CD4-positive, CD25-positive, alpha-beta regulatory T cell (primary cell): ENCODE data around the gene PATZ1. TPM values are rescaled to one million over a fixed set of nuclear protein-coding genes. Genes with fewer than 3 reads are reported as not detected.
"Not testable (repeated sequence)": the region's sequence is repeated elsewhere in the genome, so short reads cannot be mapped to it uniquely, and the experiment has no call there.

Experiments
- ATAC-seq, 2 donors: fragments of 150-1000 bp; cut with Tn5 transposase; one replicate each; pipeline ENCODE4 v1.10.0; 2021; ENCODE audit warnings: low read depth in 2 of 2, moderate number of reproducible peaks in 2 of 2, moderate library complexity in 1 of 2
- DNase-seq, 3 donors: peaks; one replicate each; pipeline versions ENCODE4 v3.0.0 to v3.0.0-alpha.2; 2012 to 2022; ENCODE audit warnings: mixed read lengths in 1 of 3
- H3K27ac ChIP-seq: one replicate; pipeline ENCODE4 v1.7.0; 2013; ENCODE audit warnings: mild to moderate bottlenecking, low read length; ENCODE audit not compliant: insufficient read depth, poor library complexity, severe bottlenecking
- H3K27me3 ChIP-seq: one replicate; pipeline ENCODE4 v1.7.0; 2013; ENCODE audit warnings: low read length; ENCODE audit not compliant: control insufficient read depth, insufficient read depth
- H3K36me3 ChIP-seq: one replicate; pipeline ENCODE4 v1.7.0; 2013; ENCODE audit warnings: mild to moderate bottlenecking, low read length, moderate library complexity; ENCODE audit not compliant: control insufficient read depth, insufficient read depth
- H3K4me1 ChIP-seq: 2 replicates; pipeline ENCODE4 v1.7.0; 2013; ENCODE audit warnings: mild to moderate bottlenecking, low read length; ENCODE audit not compliant: insufficient read depth, control insufficient read depth, poor library complexity, severe bottlenecking
- H3K4me3 ChIP-seq: one replicate; pipeline ENCODE4 v1.7.0; 2013; ENCODE audit warnings: low read depth, mild to moderate bottlenecking, low read length, moderate library complexity
- H3K9me3 ChIP-seq, 2 experiments: 1 replicate in 1 of 2; 2 replicates in 1 of 2; pipeline ENCODE4 v1.7.0; 2013; ENCODE audit warnings: low read length in 2 of 2, mild to moderate bottlenecking in 1 of 2, moderate library complexity in 1 of 2; ENCODE audit not compliant: control insufficient read depth in 2 of 2
- H3K27ac Mint-ChIP-seq, 3 donors: one replicate each; pipeline ENCODE4 v1.8.0; 2020 to 2022; ENCODE audit warnings: mild to moderate bottlenecking in 3 of 3, mixed read lengths in 3 of 3, moderate library complexity in 2 of 3
- H3K27me3 Mint-ChIP-seq: one replicate; pipeline ENCODE4 v1.8.0; 2022; ENCODE audit warnings: mild to moderate bottlenecking, mixed read lengths
- H3K36me3 Mint-ChIP-seq: one replicate; pipeline ENCODE4 v1.8.0; 2020; ENCODE audit warnings: mixed read lengths
- H3K4me1 Mint-ChIP-seq, 4 donors: one replicate each; pipeline ENCODE4 v1.8.0; 2020 to 2022; ENCODE audit warnings: mixed read lengths in 4 of 4, mild to moderate bottlenecking in 1 of 4
- H3K4me3 Mint-ChIP-seq, 4 donors: one replicate each; pipeline ENCODE4 v1.8.0; 2020 to 2022; ENCODE audit warnings: mild to moderate bottlenecking in 4 of 4, mixed read lengths in 4 of 4, moderate library complexity in 3 of 4
- H3K9me3 Mint-ChIP-seq, 7 donors: one replicate each; pipeline ENCODE4 v1.8.0; 2020 to 2022; ENCODE audit warnings: mixed read lengths in 7 of 7, mild to moderate bottlenecking in 3 of 7, moderate library complexity in 2 of 7
- polyA plus RNA-seq, 4 donors: library from polyadenylated mRNA; unstranded; fragments of 300-500 nt; fragmentation: Illumina TruSeq; gene quantifications; one replicate each; pipeline ENCODE4 v1.2.3, GENCODE V29; 2021
- total RNA-seq: library from RNA; stranded (reverse); gene quantifications from one replicate; pipeline ENCODE4 v1.2.3, GENCODE V29; 2022

The PATZ1 gene, protein sequence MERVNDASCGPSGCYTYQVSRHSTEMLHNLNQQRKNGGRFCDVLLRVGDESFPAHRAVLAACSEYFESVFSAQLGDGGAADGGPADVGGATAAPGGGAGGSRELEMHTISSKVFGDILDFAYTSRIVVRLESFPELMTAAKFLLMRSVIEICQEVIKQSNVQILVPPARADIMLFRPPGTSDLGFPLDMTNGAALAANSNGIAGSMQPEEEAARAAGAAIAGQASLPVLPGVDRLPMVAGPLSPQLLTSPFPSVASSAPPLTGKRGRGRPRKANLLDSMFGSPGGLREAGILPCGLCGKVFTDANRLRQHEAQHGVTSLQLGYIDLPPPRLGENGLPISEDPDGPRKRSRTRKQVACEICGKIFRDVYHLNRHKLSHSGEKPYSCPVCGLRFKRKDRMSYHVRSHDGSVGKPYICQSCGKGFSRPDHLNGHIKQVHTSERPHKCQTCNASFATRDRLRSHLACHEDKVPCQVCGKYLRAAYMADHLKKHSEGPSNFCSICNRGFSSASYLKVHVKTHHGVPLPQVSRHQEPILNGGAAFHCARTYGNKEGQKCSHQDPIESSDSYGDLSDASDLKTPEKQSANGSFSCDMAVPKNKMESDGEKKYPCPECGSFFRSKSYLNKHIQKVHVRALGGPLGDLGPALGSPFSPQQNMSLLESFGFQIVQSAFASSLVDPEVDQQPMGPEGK
- total RNA-seq (38.9 TPM), polyA plus RNA-seq (10 to 100 TPM in 3 of 4 donors, 1 to 10 TPM in 1; 8.2 to 13.8 (median 11.8) TPM)

GRCh38 chr22:31346255-31346732 is at the start of gene PATZ1:
PATZ1 (minus strand) TSS chr22:31346346; CDS start chr22:31345602, 744 bp downstream.
- Histone ChIP-seq H3K36me3 (peaks cover 19% of the 10 kb centered on the region), H3K4me3 (peak within 1 kb of the TSS; percentile 76), H3K27ac (peak within 1 kb of the TSS; percentile 68), H3K4me1 (peaks cover 52% of the 10 kb centered on the region), H3K27me3 (no peaks in the 10 kb centered on the region), H3K9me3 (no peaks in the 10 kb centered on the region)
- DNase-seq (peak; percentile 80 to 90 (median 87)), ATAC-seq (peak; percentile 54 to 58)
- H3K9me3 Mint-ChIP-seq: peaks cover 0 to 1% (median 0%) of the 10 kb centered on the region in 7 donors
- peaks cover 3% of the 10 kb centered on the region for H3K36me3 Mint-ChIP-seq
- peak within 1 kb of the TSS; percentile 90 to 98 (median 95) for H3K4me3 Mint-ChIP-seq
- H3K4me1 Mint-ChIP-seq: peaks cover 0 to 47% (median 31%) of the 10 kb centered on the region in 4 donors
- no peaks in the 10 kb centered on the region for H3K27me3 Mint-ChIP-seq
- H3K27ac Mint-ChIP-seq: peak within 1 kb of the TSS; percentile 83 to 97 (median 91)

DNA sequence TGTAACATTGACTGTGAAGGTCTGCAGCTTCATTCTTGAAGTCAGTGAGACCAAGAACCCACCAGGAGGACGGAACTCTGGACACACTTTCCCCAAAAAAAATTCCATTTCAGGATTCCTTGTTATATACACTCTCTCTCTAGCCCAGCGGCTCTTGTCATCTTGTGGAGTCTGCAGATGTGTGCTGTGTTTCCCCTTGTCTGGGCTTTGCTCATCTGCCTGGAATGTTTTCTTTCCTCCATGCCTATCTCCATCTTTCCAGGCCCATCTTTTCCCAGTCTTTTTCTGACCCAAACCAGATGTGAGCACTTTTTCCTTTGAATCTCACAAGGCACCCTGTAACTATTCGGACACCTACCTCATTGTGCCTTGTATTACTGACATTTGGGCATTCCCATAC is 48.2 kb upstream of the PATZ1 start:
- DNase-seq (no peak), ATAC-seq (no peak)
- Histone ChIP-seq H3K27me3 (no peaks in the 10 kb centered on the region), H3K4me3 (no peak overlapping the region), H3K36me3 (no peaks in the 10 kb centered on the region), H3K4me1 (peaks cover 5% of the 10 kb centered on the region), H3K9me3 (no peaks in the 10 kb centered on the region), H3K27ac (no peak overlapping the region)
- H3K4me1 Mint-ChIP-seq: peaks cover 0 to 7% (median 5%) of the 10 kb centered on the region in 4 donors
- no peak overlapping the region for H3K4me3 Mint-ChIP-seq
- peaks cover 0 to 4% (median 0%) of the 10 kb centered on the region in 7 donors for H3K9me3 Mint-ChIP-seq
- no peaks in the 10 kb centered on the region for H3K27me3 Mint-ChIP-seq
- H3K36me3 Mint-ChIP-seq: no peaks in the 10 kb centered on the region
- H3K27ac Mint-ChIP-seq: no peak overlapping the region

DNA sequence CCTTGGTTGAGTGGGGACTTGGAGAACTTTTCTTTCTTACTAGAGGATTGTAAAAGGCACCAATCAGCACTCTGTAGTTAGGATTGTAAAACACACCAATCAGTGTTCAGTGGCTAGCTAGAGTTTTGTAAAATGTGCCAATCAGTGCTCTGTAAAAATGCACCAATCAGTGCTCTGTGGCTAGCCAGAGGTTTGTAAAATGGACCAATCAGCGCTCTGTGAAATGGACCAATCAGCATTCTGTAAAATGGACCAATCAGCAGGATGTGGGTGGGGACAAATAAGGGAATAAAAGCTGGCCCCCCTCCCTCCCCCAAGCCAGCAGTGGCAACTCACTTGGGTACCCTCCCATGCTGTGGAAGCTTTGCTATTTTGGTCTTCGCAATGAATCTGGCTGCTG is 47.7 kb upstream of the PATZ1 start:
- peaks cover 0 to 4% (median 0%) of the 10 kb centered on the region in 7 donors for H3K9me3 Mint-ChIP-seq
- Histone ChIP-seq H3K36me3 (no peaks in the 10 kb centered on the region), H3K4me1 (peaks cover 3% of the 10 kb centered on the region), H3K4me3 (no peak overlapping the region), H3K9me3 (no peaks in the 10 kb centered on the region), H3K27me3 (no peaks in the 10 kb centered on the region), H3K27ac (no peak overlapping the region)
- no peak for DNase-seq
- H3K4me3 Mint-ChIP-seq: no peak overlapping the region
- H3K27ac Mint-ChIP-seq: no peak overlapping the region
- peaks cover 0 to 5% (median 2%) of the 10 kb centered on the region in 4 donors for H3K4me1 Mint-ChIP-seq
- no peaks in the 10 kb centered on the region for H3K27me3 Mint-ChIP-seq
- no peak for ATAC-seq
- no peaks in the 10 kb centered on the region for H3K36me3 Mint-ChIP-seq

DNA sequence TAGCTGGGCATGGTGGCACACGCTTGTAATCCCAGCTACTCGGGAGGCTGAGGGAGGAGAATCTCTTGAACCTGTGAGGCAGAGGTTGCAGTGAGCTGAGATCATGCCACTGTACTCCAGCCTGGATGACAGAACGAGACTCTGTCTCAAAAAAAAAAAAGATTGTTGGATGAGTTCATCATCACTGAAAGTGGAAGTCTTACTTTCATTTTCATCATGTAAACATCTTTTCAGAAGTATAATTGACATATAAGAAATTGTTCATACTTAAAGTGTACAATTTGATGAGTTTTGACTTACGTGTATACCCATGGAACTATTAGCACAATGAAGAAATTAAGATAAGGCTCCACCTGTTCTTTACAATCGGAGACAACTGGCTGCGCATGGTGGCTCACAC is 32.5 kb upstream of the PATZ1 start:
- not testable (repeated sequence) for H3K4me1 ChIP-seq, H3K36me3 Mint-ChIP-seq, H3K4me3 ChIP-seq, H3K9me3 Mint-ChIP-seq, H3K4me1 Mint-ChIP-seq, H3K27ac Mint-ChIP-seq, ATAC-seq, H3K27ac ChIP-seq, H3K27me3 Mint-ChIP-seq, H3K36me3 ChIP-seq, H3K9me3 ChIP-seq, H3K4me3 Mint-ChIP-seq, H3K27me3 ChIP-seq
- peak in 1 of 3 donors; percentile 15 for DNase-seq

- no peaks in the 10 kb centered on the region for H3K4me1 Mint-ChIP-seq
- Histone ChIP-seq H3K9me3 (no peaks in the 10 kb centered on the region), H3K4me3 (no peak overlapping the region), H3K36me3 (no peaks in the 10 kb centered on the region), H3K27ac (no peak overlapping the region), H3K4me1 (no peaks in the 10 kb centered on the region), H3K27me3 (no peaks in the 10 kb centered on the region)
- DNase-seq (no peak), ATAC-seq (no peak)
- H3K27me3 Mint-ChIP-seq: peaks cover 7% of the 10 kb centered on the region
- no peak overlapping the region for H3K4me3 Mint-ChIP-seq
- H3K36me3 Mint-ChIP-seq: no peaks in the 10 kb centered on the region
- H3K27ac Mint-ChIP-seq: no peak overlapping the region
- H3K9me3 Mint-ChIP-seq: no peaks in the 10 kb centered on the region
Measured at GRCh38 chr22:31378123-31378522, 32.0 kb upstream of the PATZ1 start.

GRCh38 chr22:31377612-31378011 is 31.5 kb upstream of the PATZ1 start:
- H3K27ac Mint-ChIP-seq: no peak overlapping the region
- no peaks in the 10 kb centered on the region for H3K36me3 Mint-ChIP-seq
- H3K4me1 Mint-ChIP-seq: no peaks in the 10 kb centered on the region
- Histone ChIP-seq H3K4me3 (no peak overlapping the region), H3K36me3 (no peaks in the 10 kb centered on the region), H3K9me3 (no peaks in the 10 kb centered on the region), H3K27me3 (no peaks in the 10 kb centered on the region), H3K27ac (no peak overlapping the region), H3K4me1 (no peaks in the 10 kb centered on the region)
- H3K9me3 Mint-ChIP-seq: no peaks in the 10 kb centered on the region
- DNase-seq (no peak), ATAC-seq (no peak)
- peaks cover 7% of the 10 kb centered on the region for H3K27me3 Mint-ChIP-seq
- no peak overlapping the region for H3K4me3 Mint-ChIP-seq

- H3K27ac ChIP-seq: no peak overlapping the region
- no peak for ATAC-seq
- H3K27me3 Mint-ChIP-seq: no peaks in the 10 kb centered on the region
- H3K27me3 ChIP-seq: no peaks in the 10 kb centered on the region
- peak overlapping the region in 1 of 3 donors; percentile 60 for H3K27ac Mint-ChIP-seq
- peaks cover 0 to 4% (median 2%) of the 10 kb centered on the region in 4 donors for H3K4me1 Mint-ChIP-seq
- H3K4me3 ChIP-seq: no peak overlapping the region
- H3K4me3 Mint-ChIP-seq: no peak overlapping the region
- no peaks in the 10 kb centered on the region for H3K4me1 ChIP-seq
- H3K9me3 ChIP-seq: no peaks in the 10 kb centered on the region
- no peak for DNase-seq
- H3K36me3 Mint-ChIP-seq: no peaks in the 10 kb centered on the region
- no peaks in the 10 kb centered on the region for H3K9me3 Mint-ChIP-seq
- no peaks in the 10 kb centered on the region for H3K36me3 ChIP-seq
Measured at GRCh38 chr22:31367426-31367825, 21.3 kb upstream of the PATZ1 start.
